GM19193 (cell line): ENCODE data around the gene PDE10A.

ENCODE experiments used
- POLR2A ChIP-seq: IDR thresholded peaks from 4 replicates; pipeline ENCODE4 v1.6.1; 2011; ENCODE audit not compliant: insufficient read depth, insufficient read length; ENCODE audit errors: extremely low read depth

The PDE10A gene

DNA sequence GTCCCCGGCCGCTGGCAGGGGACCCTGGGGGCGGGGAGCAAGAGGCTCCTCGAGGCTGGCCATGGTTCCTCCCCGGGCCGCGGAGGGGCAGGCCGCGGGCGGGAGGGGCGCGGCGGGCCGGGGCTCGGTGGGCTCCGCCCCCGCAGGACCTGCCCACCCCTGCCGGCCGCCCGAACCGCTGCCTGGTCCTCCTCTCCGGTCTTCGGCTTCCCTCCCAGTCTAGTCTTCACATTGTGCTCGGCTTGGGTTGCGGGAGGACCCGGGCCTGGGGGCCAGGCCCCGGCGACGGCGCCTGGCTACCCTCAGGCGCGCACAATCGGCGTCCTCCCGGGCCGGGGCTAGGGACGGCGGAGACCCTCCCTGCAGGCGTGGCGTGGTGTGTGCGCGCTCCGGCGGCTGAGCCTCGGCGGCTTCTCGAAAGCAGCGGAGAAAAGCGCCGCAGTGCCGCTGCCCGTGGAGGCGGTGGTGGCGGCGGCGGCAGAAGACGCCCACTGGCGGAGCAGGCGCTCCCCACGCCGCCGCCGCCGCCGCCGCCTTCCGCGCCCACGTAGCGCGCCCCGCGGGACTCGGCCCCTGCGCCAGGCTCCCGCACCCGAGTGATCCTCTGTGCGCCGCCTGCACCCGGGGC lies at the start of gene PDE10A:
TSS of gene PDE10A (minus strand) at position 493 of the 628 bp plus-strand sequence. CDS start at position 63, 430 bp downstream.
- TF ChIP-seq POLR2A: no peak

DNA sequence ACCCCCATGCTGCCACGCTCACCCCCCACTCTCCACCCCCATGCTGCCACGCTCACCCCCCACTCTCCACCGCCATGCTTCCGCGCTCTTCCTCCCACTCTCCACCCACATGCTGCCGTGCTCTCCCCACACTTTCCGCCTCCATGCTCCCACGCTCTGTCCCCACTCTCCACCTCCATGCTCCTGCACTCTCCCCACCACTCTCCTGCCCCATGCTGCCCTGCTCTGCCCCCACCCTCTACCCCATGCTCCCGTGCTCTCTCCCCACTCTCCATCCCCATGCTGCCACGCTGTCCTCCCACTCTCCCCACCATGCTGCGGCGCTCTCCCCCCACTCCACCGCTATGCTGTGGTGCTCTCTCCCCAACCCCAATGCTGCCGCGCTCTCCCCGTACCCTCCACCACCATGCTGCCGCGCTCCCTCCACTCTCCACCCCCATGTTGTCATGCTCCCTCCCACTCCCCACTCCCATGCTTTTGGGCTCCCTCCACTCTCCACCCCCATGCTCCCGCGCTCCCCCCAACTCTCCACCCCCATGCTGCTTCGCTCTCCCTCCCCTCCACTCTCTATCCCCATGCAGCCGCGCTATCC lies 46.0 kb upstream of the PDE10A start:
- TF ChIP-seq POLR2A: no peak

DNA sequence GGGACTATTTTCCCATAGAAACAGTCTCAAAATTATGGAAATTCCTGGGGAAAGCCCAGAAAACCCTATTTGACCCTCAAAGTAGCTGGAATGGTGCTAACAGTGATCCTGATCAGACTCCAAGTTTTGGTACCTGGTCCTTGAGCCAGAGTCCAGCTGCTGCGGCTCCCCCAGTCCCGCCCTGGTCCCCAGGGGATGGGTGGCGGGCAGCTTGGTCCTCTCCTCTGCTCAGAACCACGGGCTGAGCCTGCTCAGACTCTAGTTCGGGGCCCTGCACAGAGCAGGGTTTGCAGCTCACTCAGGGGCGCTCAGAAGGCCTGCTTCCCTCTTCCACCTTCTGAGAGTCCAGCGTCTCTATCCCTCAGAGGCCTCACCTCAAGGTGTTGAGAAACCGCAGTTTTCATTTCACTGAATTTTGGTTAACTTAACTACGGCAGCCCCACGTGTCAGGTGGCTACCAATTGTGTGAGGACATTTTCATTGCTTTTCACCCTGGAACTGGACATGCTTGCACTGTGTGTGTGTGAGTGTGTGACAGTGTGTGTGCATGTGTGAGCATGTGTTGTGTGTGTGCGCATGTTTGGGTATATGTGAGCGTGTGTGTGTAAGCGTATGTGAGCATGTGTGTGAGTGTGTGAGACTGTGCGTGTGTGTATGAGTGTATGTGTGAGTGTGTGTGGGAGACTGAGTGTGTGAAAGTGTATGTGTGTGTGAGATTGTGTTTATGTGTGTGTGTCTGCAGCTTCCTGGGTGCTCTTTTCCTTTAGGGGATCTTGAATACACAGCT lies 44.2 kb upstream of the PDE10A start:
- no peak for TF ChIP-seq POLR2A

DNA sequence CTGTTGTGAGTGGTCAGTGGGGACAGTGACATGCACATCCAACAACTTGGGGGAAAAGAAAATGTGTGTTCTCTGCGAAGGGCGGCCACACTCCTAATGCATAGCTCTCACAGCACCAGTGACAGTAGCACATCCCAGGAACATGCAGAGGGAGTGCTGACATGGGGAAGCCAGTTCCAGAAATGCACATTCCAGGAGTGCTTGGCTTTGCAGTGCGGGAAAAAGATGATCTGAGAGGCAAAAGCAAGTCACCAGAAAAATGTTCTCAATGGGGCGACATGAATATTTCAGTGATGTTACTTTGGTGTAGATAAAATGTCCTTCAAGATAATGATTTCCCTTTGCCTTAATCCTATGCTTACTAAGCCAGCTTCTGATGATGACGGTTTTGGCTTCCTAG lies 42.9 kb upstream of the PDE10A start:
- no peak for TF ChIP-seq POLR2A

DNA sequence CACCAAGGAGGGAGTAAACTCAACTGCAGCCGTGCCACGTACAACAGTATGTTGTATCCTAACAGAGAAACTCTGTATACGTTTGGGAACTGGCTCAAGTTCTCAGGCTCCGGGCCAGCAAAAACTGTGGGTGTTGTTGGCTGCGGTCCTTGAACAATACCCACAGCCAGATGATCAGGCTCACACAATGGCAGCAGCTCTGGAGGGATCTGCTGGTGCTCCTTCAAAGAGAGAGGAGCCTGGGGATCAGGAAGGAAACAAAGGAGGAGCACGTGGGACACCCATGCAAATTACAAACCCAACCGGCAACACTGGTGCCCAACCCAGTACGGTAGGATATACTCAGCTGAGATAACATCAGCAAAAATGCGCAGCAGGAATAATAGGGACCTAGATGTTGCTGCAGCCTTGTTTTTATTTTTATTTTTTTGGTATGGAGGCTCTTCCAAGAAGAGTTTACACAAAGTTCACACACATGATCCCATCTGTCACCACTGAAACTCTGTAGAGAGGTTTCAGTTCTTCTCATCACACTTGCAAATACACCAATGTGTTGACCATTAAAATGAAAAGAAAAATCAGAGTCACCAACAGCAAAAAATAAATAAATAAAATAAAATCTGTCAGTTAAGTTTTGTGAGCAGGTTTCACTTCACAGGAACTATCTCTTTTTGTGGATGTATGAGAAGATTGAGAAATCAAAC lies 41.2 kb upstream of the PDE10A start:
- no peak for TF ChIP-seq POLR2A

DNA sequence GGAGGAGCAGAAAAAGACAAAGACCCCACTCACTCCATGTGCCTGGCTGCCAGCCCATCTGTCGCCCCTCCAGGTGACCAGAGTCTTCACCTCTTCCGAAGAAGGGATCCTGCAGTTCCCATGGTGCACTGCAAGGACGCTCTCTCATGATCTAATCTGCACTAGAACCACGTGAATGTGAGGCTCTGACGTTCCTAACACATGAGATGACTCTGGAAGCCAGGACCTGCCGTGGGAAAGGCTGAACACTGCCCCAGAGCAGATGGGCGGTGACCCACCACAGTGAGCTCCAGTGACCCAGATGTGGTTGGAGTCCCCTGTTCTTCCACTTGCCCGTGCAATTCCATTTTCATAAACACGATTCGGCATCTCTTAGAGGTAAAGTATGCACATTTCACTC lies 39.6 kb upstream of the PDE10A start:
- no peak for TF ChIP-seq POLR2A

DNA sequence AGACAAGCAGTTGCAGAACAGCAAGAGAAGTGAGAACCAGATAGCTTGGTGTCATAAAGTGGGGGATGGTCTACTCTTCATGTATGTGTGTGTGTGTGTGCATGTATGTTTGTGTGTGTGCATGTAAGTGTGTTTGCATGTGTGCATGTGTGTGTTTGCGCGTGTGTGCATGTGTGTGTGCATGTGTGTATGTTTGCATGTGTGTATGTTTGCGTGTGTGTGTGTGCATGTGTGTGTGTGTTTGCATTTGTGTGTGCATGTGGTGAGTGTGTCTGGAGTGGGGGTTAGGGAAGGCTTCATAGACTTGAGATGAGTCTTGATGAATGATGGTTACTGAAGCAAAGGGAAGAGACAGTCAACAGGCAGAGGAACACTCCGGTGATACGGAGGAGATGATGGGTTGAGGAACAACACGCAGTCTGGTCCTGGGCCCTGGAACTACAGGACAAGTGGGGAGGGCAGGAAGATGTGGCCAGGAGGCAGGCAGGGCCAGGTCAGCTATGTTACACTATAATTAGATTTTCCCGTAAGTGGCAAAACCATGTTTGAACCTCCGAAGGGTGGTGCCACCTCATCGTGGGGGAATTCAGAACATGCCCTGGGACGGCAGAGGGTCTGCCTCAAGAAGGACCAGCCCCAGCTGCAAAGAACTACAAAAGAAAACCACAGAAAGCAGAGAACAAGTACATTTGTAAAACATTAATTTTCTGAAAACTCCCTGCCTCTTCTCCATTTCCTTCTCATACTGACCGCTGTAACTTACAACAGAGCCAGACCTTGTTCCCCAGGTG lies 38.7 kb upstream of the PDE10A start:
- TF ChIP-seq POLR2A: no peak

DNA sequence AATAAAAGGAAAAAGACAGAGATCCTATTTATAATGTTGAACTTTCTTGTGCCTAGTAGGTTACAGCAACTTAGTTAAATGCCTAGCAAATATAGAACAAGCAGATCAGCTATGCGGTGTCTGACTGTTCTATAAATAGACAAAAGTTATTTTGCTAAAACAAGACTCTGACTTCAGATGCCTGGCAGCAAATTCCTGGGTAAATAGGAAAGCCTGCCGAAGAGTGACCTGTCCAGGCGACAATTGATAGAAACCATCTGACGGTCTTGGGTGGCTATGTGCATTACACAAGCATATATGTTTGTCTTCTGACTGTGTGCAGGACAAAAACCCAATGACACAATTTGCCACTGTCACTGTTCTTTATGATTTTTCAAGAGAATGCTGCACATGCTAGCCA lies 38.0 kb upstream of the PDE10A start:
- no peak for TF ChIP-seq POLR2A

DNA sequence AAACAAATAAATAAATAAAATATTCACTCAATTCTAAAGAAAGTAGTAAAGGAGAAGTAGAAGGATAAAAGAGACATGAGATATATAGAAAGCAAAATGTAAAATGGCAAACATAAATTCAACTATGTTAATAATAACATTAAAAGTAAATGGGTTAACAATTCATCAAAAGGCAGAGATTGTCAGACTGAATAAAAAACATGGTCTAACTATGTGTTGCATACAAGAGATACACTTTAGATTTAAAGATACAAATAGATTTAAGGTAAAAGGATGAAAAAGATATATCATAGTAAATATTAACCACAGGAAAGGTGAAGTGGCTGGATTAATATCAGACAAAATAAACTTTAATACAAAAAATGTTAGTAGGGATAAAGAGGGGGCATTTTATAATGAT lies 35.8 kb upstream of the PDE10A start:
- TF ChIP-seq POLR2A: no peak

DNA sequence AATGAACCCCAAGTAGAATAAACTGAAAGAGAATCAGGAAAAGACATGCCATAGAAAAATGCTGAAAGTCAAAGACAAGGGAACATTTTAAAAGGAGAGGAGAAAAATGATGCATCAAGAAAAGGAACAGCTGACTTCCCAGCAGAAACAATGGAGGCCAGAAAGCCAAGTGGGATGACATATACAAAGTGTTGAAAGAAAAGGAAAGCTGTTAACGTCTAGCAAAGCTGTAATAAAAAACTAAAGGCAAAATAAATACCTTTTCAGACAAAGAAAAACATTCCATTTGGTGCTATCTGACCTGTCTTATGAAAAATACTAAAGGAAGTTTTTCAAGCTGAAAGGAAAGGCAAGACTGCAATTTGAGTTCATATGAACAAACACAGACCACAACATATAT lies 34.1 kb upstream of the PDE10A start:
- no peak for TF ChIP-seq POLR2A

DNA sequence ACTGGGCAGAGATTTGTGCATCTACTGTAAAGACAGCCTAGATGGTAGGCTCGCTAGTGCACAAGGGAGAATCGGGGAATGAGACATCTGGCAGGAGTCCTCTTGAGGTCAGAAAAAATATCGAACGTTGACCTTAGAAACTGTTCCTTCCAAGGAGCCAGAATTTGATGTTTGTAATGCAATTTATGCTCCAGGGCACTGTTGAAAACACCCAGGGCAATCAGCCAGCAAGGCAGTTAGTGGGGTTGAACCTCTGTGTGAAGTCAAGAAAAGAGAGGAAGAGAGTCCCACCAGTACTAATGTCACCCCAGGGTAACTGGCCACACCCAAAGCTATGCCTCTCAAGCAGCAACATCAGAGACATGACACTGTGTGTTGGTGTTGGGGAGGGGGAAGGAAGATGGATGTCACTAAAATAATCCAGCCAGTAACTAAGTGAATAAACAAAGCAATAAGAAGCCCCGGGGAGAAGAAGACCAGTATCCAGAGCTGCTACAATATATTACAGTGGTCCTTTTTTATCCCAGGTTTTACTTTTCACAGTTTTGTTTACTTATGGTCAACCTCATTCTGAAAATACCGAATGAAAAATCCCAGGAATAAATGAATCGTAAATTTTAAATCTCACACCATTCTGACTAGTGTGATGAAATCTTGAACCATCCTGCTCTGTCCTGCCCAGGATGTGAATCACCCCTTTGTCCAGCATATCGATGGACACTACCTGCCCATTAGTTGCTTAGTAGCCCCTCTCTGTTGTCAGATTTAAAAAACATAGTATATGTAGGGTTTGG lies 32.9 kb upstream of the PDE10A start:
- no peak for TF ChIP-seq POLR2A

DNA sequence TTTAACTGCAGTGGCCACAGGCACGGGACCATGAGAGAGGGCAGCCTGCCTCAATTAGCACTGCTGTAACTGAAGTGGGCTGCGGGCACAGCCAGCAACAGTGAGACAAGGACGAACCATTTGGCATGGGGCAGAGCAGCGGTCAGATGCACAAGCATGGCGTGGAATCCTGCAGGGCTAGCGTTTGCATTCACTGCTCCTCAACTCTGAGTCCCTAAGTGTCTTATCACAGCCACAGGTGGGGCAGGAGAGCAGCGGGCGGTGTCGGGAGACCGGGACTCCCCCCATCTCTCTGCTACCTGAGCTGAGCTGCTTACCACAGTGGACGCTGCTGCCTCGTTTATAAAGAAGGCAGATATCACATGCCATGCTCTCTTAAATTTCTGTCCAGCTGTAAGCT lies 31.3 kb upstream of the PDE10A start:
- TF ChIP-seq POLR2A: no peak

DNA sequence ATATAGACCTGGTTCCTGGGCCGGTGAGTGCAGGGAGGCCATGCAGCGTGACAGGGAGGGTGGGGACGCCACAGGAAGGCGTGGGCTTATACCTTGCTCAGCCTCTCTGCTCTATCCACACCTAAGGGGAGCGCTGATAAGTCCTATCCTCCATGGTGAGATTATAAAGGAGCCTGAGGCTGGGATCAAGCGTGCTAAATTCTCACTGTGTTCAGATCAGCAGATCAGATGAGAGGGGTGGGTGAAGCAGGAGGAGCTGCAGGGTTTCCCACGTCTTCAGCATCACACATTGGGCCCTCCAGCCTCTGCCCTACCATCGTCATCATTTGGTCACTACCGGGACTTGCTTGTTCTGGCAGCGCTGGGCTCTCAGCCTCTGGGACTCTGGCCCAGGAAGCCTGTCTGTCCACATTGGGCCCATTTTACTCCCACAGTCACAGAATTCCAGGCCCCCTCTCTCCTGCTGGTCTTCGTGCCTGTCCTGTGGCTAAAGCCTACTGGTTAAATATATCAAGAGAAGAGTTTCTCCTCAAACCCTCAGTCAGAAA lies 29.1 kb upstream of the PDE10A start:
- TF ChIP-seq POLR2A: no peak

DNA sequence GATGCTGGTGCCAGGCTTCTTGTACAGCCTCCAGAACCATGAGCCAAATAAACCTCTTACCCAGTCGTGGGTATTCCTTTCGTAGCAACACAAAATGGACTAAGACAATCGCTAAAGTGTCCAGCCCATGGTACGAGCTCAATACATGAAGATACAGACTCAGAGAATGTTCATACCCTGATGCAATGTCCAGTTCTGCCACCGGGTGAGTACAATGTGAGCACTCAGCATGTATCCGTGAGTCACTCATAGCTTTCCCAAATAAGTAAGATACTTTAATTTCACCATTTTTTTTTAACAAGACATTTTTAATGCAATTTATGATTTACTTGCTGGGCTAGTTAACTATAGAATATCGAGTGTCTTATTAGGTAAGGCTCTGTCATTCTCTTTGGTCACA lies 26.7 kb upstream of the PDE10A start:
- TF ChIP-seq POLR2A: no peak
